GM19438 (cell line): ENCODE results near the gene LAMA3.

Experiments used
- ATAC-seq: cut with Tn5 transposase; IDR thresholded peaks from one replicate; pipeline ENCODE4 v1.9.1; 2021; ENCODE audit warnings: low read depth; ENCODE audit not compliant: unreplicated experiment

The LAMA3 gene

GRCh38 chr18:23758281-23758680 lies 69.0 kb downstream of the LAMA3 start:
- ATAC-seq, result no peak

- no peak for ATAC-seq
Observed at GRCh38 chr18:23761941-23762340, 72.7 kb downstream of the LAMA3 start.

GRCh38 chr18:23763343-23763742 lies 74.1 kb downstream of the LAMA3 start:
- no peak for ATAC-seq

- ATAC-seq, result no peak
Observed at GRCh38 chr18:23765931-23766330, 76.7 kb downstream of the LAMA3 start.

- no peak for ATAC-seq
Observed at GRCh38 chr18:23772327-23773024, 83.2 kb downstream of the LAMA3 start.

- no peak for ATAC-seq
Observed at GRCh38 chr18:23776306-23776705, 87.1 kb downstream of the LAMA3 start.

- ATAC-seq, result no peak
Observed at GRCh38 chr18:23778828-23779227, 89.6 kb downstream of the LAMA3 start.

- ATAC-seq, result no peak
Observed at GRCh38 chr18:23779696-23780303, 90.5 kb downstream of the LAMA3 start.

GRCh38 chr18:23784832-23785245 lies 95.6 kb downstream of the LAMA3 start:
- no peak for ATAC-seq

- no peak for ATAC-seq
Observed at GRCh38 chr18:23793051-23793450, 103.8 kb downstream of the LAMA3 start.

- no peak for ATAC-seq
Observed at GRCh38 chr18:23793985-23794867, 105.0 kb downstream of the LAMA3 start.

- ATAC-seq, result no peak
Observed at GRCh38 chr18:23798249-23798648, 109.0 kb downstream of the LAMA3 start.

GRCh38 chr18:23798824-23799223 lies 109.6 kb downstream of the LAMA3 start:
- ATAC-seq, result no peak

GRCh38 chr18:23799540-23799939 lies 110.3 kb downstream of the LAMA3 start:
- no peak for ATAC-seq

GRCh38 chr18:23800902-23801301 lies 111.6 kb downstream of the LAMA3 start:
- ATAC-seq, result no peak

GRCh38 chr18:23802817-23803216 lies 113.6 kb downstream of the LAMA3 start:
- ATAC-seq, result no peak

GRCh38 chr18:23803755-23804154 lies 114.5 kb downstream of the LAMA3 start:
- ATAC-seq, result no peak

GRCh38 chr18:23805898-23806297 lies 116.6 kb downstream of the LAMA3 start:
- ATAC-seq, result no peak

- ATAC-seq, result no peak
Observed at GRCh38 chr18:23809415-23809814, 120.2 kb downstream of the LAMA3 start.

- ATAC-seq, result peak; percentile 66
Observed at GRCh38 chr18:23810396-23810795, 121.1 kb downstream of the LAMA3 start.

GRCh38 chr18:23811176-23811575 lies 121.9 kb downstream of the LAMA3 start:
- no peak for ATAC-seq
